ENCODE results near the gene OR4K5.

DNA sequence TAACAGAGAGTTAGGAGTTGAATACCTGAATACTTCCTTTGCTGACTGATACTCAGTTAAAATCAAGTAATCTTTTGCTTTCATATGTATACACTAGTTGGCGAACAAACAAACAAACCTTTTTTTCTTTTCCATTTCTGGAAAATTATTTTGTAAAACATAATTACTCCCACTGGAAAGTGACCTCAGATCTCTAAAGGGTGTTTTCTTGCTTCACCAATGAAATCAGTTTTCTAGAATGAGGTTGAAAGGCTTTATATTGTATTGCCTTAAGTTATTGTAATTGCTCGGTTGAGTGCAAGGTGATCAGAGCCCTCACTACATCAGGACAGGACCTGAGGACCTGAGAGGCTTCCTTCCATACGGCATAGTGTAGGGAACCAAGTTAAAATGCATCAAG, 10.2 kb downstream of the OR4K5 start, which contains the start of gene OR4K1:
- TF ChIP-seq, protein P1, sequence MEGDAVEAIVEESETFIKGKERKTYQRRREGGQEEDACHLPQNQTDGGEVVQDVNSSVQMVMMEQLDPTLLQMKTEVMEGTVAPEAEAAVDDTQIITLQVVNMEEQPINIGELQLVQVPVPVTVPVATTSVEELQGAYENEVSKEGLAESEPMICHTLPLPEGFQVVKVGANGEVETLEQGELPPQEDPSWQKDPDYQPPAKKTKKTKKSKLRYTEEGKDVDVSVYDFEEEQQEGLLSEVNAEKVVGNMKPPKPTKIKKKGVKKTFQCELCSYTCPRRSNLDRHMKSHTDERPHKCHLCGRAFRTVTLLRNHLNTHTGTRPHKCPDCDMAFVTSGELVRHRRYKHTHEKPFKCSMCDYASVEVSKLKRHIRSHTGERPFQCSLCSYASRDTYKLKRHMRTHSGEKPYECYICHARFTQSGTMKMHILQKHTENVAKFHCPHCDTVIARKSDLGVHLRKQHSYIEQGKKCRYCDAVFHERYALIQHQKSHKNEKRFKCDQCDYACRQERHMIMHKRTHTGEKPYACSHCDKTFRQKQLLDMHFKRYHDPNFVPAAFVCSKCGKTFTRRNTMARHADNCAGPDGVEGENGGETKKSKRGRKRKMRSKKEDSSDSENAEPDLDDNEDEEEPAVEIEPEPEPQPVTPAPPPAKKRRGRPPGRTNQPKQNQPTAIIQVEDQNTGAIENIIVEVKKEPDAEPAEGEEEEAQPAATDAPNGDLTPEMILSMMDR (IDR thresholded peaks at IDR 0.05; ENCODE audit: insufficient read depth, low read depth, low read length) = no peak
- no peak for TF ChIP-seq EZH2 (IDR thresholded peaks at IDR 0.05; ENCODE audit: insufficient read depth, low read length)

All from astrocyte (in vitro differentiated cells and primary cell).